Activated CD4-positive, CD25-positive, alpha-beta regulatory T cell treated with anti-CD3 and anti-CD28 coated beads, Interleukin-2, amount 50 U/mL, for 72 hours (primary cell): ENCODE results near the gene TUBA1C.
"Not testable (repeated sequence)": the region's sequence is repeated elsewhere in the genome, so short reads cannot be mapped to it uniquely, and the experiment has no call there.

Experiments used
- DNase-seq: peaks from one replicate; pipeline ENCODE4 v3.0.0; 2021

TUBA1C gene

DNA sequence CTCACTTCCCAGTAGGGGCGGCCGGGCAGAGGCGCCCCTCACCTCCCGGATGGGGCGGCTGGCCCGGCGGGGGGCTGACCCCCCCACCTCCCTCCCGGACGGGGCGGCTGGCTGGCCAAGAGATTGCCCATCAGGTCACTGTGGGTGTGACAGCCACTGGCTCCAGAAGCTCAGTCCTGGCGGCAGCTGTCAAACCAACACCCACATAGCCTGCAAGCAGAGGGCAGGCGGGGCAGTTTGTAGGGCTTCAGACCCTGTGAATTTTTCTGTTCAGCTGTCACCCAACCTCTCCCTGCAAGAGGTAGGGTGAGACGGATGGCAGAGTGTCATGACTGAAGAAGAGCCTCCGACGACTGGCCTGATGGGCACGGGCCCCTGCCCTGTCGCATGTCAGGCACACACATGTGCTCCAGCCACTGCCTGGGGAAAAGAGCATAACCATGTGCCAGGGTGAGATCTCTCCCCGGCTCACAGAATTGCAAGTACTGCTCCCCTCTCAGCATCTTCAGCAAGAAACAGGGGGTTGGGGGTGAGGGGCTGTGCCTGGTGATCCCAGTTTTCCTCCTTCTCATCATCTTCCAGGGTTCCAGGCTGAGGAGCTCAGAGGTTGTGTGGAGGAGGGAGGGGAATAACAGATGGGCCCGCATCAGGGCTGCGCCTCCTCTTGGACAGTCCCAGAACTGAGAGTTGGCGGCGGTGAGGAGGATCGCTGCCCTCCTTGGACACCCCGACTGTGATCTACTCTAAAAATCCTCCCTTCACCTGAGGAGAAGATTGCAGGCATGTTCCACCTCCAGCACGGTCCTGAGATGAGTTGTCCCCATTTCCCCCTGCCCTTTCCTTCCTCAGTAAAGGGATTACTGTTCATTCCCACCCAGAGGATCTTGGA lies 18.9 kb downstream of the TUBA1C start:
- DNase-seq, result no peak

DNA sequence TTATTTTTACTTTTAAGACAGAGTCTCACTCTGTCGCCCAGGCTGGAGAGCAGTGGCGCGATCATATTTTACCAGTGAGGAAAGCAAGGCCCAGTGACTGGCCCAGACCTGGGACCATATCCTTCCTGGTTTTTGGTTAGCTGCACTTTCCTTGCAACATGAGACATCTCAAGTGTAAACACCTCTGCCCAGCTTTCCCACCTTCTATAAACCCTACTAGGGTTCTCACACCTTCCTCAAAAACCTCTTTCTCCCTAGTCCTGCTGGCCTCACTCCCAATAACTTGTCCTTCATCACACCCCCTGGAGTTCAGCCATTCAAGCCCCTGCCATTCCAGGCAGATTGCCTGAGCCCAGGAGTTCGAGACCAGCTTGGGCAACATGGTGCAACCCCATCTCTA lies 19.8 kb downstream of the TUBA1C start:
- DNase-seq, result no peak

DNA sequence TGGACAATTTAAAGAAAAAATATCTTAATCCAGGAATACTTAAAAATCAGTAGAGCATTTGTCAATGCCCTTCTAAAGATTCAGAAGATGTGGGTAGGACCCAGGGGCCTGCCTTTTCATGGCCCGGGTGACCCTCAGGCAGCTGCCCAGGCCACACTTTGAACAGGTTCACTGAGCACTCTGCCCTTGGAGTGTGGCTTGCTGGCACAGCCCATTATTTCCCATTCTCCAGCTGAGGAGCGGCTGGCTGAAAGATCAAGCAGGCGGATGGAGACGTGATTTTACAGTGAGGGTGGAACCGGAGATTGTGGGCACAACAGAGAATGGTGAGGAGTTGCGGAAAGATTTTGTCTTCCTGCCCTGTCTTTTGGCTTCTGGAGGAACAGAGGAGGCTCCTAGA lies 23.0 kb downstream of the TUBA1C start:
- DNase-seq, result no peak

DNA sequence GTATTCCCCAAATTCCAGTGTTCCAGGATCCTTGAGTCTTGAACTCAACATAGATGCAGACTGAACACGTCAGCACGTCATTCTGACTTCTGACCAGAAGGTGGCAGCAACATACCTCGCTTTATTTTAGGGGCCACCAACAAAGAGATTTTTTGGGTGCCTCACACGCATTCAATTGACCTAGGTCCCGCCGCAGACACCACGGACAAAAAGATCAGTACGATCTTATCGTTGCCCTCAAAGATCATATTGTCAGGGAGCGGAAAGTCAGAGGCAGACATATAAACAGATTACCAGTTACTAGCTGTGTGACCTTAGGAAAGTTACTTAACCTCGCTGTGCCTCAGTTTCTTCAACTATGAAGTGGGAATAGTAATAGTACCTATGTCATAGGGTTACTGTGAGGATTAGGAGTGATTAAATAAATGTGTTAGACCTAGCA lies 23.6 kb downstream of the TUBA1C start:
- DNase-seq, result peak; percentile 68

DNA sequence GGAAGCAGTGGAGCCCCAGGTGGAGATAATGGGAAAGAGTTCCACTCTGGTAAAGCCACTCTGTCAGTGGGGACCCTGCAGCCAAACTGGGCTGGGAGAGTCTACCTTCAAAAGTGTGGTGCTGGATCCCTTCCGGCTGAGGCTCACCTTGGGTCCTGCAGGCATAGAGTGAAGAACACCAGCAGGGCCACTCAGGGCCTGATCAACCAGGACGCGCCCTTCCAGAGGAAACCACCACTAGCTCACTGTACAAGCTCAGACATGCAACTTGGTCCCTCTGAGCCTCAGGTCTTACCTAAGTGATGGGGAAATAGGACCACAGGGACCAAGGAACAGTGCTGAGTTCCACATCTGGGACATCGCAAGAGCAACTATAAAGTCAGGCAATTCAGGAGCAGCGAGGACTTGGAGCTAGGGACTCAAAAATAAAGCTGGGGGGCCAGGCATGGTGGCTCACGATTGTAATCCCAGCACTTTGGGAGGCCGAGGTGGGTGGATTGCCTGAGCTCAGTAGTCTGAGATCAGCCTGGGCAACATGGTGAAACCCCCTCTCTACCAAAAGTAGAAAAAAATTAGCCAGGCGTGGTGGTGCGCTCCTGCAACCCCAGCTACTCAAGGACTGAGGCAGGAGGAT lies 24.2 kb downstream of the TUBA1C start:
- no peak for DNase-seq

DNA sequence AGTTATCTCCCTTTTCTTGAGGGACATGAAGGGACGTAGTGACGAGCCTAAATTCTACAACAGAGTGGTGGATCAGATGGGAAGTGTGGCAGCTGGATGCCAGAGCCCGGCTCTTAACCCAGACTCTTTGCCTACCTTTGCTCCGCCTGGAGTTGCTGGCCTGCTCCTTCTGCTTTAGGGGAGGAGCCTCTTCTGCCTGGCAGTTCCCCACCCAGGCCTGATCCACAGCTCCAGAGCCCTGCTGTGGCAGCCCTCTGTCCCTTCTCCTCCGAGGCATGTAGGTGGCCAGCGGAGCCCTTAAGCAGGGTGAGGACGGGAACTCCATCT lies 27.8 kb downstream of the TUBA1C start:
- DNase-seq, result no peak

DNA sequence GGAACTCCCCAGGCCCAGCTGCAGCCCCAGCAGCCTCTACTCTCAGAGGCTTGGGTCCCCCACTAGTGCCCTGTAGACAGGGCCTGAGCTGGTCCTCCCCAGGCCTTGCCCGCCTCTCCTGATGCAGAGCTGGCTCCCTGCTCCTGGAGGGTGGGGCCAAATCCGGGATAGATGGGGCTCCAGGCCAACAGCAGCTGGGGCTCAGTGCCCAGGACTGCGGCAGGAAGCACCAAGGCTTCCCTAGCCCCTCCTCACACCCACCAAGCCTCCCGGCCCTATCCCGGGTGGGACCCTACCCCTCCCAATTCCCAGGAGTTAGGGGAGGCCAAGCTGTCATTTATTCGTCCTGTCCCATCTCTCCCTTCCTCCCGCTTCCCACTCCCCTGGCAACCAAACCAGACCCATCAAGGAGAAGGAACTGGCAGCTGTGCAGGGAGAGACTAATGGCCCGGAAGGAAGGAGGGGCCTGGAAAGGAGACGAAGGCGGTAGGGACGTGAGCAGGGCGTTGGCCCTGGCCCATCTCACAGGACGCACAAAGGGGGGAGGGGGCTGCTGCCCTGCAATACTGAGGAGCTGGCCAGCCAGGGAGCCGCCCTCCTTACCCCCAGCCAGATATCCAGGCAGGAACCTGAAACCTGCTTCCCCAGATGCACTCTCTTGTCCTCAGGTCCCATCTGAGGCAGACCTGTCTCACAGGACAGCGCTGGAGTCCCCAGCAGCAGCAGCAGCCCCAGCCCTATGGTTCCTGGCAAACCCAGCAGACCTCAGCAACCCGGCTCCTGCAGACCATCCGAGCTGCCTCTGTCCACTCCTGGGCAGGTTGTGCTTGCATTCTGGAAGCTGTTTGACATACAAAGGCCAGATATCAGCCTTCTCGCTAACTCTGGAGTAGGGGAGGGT lies 28.4 kb downstream of the TUBA1C start:
- DNase-seq, result no peak

DNA sequence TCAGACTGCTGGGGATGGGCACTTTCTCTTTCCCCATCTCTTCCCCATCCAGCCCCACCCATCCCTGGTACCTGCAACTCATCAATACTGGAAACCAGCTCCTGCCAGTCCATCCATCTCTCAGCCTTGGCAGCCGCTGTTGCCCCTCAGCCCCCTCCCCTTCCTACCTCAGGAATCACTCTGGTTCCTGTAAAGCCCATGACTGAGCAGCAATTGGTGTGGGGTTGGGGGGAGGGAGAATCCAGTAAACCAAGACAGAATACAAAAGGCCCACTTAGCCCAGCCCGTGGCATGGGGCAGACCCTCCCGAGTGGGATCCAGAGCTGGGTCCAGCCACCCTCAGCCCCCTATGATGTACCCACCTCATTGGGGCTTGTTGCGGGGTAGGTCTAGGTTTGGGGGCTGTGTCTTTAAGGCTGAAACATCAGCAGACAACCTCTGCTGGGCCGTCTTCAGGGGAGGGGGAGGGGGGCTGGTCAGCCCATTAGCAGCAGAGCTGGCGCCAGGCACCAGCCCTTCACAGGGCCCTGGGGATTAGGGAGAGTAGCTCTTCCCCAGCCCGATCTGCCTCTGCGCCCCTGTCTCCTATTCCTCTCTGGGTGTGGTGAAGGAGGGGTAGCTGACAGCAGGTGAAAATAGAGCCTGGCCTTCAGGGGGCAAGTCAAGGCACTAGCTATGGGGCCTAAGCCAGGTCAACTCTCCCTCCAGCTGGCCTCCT lies 29.4 kb downstream of the TUBA1C start:
- DNase-seq, result no peak

DNA sequence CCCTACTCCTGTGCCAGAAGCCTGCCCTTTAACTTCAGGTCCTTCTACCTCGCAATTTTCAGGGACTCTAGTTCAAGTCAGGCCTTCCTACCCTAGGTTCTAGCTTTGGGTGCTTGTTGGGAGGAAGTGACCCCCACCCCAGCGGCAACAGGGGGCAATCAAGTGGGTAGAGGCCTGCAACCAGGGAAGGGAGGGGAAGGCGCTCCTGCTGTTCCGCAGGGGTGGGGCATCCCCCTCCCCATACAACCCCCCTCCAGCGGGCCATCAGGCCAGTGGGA lies 29.9 kb downstream of the TUBA1C start:
- DNase-seq, result no peak

DNA sequence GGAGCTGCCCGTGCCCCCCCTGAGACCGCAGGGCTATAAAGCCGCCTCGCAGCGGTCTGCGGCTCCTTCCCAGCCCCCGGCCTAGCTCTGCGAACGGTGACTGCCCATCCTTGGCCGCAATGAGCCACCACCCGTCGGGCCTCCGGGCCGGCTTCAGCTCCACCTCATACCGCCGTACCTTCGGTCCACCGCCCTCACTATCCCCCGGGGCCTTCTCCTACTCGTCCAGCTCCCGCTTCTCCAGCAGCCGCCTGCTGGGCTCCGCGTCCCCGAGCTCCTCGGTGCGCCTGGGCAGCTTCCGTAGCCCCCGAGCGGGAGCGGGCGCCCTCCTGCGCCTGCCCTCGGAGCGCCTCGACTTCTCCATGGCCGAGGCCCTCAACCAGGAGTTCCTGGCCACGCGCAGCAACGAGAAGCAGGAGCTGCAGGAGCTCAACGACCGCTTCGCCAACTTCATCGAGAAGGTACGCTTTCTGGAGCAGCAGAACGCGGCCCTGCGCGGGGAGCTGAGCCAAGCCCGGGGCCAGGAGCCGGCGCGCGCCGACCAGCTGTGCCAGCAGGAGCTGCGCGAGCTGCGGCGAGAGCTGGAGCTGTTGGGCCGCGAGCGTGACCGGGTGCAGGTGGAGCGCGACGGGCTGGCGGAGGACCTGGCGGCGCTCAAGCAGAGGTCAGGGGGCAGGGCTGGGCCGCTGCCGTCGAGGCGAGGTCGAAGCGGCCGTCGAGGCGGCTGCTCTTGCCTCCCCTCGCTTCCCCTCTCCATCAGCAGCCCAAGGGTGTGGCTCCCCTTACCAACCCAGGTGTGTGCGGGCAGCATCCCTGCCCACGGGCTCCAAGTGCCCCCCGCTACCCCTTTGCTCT lies 30.4 kb downstream of the TUBA1C start, which contains the start of gene PRPH:
Gene PRPH, plus strand, starts transcription at position 66 of the 855 bp plus-strand sequence. Its CDS starts 54 bp downstream, at position 120.
- no peak for DNase-seq

DNA sequence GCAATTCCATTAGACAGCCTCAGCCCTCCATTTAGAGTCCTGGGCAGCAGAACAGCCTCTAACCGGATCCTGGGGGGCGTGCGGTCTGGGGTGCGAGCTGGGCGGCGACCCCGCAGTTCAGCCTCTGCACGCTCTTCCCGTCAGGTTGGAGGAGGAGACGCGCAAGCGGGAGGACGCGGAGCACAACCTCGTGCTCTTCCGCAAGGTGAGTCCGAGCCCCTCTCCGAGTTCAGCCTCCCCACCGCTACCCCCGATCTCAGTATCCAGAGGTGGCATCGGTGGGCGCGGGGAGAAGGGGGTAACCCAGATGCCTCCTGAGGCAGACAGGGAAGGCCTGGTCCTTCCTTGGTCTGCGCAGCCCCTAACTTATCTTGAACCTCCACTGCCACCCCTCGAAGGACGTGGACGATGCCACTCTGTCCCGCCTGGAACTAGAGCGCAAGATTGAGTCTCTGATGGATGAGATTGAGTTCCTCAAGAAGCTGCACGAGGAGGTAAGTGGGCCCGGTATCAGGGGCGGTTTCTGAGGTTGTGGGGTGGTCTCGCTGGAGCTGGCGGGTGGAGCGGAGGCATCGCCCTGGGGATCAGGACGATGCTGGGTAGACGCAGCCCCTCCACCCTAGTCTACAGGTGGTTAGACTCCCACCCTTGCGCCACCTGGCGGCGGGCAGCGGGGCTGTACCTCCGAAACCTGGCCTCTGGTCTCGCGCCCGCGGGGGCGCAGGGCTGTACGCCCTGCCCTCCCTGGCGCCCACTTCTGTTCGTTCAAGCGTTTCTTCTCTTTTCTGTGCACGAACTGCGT lies 31.4 kb downstream of the TUBA1C start:
- DNase-seq, result peak; percentile 69

DNA sequence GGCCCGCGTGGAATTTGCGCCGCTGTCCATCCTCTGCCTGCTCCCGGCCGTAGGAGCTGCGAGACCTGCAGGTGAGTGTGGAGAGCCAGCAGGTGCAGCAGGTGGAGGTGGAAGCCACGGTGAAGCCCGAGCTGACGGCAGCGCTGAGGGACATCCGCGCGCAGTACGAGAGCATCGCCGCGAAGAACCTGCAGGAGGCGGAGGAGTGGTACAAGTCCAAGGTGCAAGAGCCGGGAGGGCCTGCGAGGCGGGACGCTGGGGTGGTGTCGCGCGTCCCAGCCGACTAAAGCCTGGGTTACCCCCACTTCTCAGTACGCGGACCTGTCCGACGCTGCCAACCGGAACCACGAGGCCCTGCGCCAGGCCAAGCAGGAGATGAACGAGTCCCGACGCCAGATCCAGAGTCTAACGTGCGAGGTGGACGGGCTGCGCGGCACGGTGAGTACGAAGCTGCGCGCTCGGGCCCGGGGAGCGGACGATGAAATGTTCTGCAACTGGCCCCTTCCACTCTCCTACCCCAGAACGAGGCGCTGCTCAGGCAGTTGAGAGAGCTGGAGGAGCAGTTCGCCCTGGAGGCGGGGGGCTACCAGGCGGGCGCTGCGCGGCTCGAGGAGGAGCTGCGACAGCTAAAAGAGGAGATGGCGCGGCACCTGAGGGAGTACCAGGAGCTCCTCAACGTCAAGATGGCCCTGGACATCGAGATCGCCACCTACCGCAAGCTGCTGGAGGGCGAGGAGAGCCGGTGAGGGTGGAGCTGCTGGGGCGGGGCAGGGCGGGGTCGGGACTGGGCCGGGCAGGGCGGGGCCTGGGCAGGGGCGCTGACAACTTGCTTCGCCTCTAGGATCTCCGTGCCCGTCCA lies 32.2 kb downstream of the TUBA1C start:
- no peak for DNase-seq

DNA sequence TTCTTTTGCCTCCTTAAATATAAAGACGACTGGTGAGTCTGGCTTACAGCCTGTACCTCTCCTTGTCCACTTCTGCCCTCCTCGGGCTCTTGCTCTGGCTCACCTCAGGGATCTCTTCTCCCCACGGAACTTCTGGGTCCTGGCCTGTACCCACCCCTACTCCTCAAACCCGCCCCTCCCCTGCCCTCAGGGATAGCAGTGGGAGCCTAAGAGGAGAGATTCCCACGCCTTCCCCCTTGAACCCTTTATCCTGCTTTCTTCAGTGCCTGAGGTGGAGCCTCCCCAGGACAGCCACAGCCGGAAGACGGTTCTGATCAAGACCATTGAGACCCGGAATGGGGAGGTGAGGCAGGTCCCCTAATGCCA lies 32.8 kb downstream of the TUBA1C start:
- no peak for DNase-seq

DNA sequence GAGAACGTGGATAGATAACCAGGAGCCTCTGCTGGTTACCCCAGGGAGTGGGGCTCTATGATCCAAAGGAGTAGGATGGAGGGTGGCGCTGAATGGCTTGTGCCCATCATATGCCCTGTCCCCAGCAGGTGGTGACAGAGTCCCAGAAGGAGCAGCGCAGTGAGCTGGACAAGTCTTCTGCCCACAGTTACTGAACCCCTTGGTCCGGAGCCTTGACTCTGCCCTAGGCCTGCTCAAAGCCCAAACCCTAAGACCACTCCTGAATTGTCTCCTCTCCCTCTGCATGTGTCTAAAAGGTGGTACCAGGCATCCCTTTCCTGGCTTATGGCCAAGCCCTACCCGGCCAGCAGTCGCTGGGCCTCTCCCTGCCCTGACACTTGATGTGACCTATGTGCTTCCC lies 33.3 kb downstream of the TUBA1C start:
- no peak for DNase-seq

DNA sequence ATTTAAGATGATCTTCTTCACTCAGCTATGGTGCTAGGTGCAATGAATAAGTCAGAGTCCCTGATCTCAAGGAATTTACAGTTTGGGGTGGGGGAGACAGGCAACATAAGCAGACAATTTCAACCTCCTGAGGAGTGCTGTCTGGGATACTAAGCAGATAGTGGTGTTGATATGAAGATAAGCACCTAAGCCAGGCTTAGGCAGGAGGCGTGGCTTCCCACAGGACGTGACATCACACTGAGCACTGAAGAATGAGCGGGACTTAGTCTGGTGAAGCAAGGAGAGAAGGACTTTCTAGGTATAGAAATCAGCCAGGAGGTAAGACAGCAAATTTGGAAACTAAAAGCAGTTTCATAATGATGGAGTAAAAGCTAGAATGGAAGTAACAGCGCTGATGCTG lies 36.9 kb downstream of the TUBA1C start:
- DNase-seq, result no peak

DNA sequence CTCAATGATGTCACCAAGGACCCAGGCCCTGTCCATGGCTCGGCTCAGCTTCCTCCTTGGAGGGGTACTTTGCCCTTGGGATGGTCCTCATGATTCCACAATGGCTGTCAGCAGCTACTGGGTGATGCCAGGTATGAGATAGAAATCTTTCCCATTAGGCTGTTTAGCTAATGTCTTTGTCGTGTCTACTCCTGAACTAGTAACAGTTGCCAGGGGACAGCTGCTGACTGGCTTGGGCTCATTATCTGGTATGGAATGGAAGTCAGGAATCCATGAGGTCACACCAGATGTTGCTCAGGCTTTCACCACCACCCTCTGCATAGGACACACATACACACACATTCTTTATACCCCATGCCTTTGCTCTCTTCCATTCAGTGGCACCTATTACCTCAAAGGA lies 39.3 kb downstream of the TUBA1C start:
- no peak for DNase-seq

DNA sequence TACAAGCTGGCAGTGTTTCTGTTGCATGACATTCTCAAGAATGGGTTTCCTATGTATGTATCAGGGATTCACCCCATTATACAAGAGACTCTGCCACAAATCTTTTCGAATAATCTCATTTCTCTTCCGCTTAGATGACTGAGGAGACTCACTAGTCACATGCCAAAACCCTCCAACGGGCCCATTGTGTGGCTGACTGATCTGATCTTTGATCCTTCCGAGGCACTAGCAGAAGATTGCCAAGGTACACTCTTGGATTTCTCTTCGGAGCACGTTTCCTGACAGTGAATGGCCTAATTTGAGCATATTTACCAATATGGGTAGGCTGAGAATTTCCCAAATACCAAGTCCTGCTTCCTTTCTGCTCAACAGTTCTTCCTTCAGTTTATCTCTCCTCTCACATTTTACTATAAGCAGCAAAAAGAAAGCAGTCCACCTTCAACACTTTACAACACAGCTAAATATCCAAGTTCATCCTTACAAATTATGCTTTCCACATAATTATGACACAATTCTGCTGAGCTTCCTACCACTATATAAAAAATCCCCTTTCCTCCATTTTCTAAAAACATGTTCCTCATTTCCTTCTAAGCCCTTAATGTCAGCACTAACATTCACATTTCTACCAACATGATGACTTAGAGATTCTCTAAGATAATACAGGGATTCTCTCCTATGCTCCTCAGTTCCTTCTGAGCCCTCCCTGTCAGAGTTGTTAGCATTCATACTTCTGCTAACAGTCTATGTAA lies 41.1 kb downstream of the TUBA1C start:
- no peak for DNase-seq

DNA sequence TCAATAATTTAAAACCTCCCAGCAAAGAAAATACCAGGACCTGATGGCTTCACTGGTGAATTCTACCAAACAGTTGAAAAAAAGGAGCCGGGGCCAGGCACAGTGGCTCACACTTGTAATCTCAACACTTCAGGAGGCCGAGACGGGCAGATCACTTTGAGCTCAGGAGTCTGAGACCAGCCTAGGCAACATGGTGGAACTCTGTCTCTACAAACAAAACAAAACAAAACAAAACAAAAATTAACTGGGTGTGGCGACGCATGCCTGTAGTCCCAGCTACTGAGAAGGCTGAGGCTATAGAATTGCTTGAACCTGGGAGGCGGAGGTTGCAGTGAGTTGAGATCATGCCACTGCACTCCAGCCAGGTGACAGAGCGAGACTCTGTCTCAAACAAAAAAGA lies 44.5 kb downstream of the TUBA1C start:
- DNase-seq, result no peak

DNA sequence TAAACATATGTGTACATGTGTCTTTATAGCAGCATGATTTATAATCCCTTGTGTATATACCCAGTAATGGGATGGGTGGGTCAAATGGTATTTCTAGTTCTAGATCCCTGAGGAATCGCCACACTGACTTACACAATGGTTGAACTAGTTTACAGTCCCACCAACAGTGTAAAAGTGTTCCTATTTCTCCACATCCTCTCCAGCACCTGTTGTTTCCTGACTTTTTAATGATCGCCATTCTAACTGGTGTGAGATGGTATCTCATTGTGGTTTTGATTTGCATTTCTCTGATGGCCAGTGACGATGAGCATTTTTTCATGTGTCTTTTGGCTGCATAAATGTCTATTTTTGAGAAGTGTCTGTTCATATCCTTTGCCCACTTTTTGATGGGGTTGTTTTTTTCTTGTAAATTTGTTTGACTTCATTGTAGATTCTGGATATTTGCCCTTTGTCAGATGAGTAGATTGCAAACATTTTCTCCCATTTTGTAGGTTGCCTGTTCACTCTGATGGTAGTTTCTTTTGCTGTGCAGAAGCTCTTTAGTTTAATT lies 45.6 kb downstream of the TUBA1C start:
- not testable (repeated sequence) for DNase-seq
